ENCODE results near the gene NEU4. TPM values are rescaled to one million over a fixed set of nuclear protein-coding genes. Genes with fewer than 3 reads are reported as not detected.

The NEU4 gene
- total RNA-seq, 1 experiment from 2014 or later, result not detected

DNA sequence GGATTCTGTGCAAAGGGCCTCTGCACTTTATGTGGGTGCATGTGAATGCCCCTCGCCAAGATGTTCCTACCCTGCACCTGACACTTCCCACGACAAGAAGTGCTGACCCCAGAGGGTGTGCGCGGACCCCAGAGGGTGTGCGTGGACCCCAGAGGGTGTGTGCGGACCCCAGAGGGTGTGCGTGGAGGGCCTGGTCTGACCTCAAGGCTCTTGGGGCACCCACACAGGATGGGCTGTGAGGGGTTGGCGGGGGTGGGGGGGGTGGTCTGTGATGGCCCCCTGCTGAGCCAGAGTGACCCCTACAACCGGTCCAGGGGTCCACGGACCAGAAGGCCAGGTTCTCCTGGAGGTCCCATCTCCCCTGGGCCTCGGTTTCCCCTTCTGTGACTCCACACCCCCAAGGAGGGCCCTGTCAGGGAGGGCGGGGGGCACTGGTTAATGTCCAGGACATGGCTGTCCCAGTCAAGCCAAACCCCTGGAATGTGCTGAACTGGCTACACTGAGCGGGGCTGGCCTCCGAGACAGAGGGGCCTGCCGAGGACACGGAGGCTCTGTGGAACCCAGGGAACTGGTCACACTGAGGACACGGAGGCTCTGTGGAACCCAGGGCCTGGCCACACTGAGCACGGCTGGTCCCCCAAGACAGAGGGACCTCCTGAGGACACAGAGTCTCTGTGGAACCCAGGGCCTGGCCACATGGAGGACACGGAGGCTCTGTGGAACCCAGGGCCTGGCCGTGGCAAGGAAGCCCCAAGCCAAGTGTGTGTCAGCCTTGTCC, 3.1 kb downstream of the NEU4 start:
- BruUV-seq (replicated peaks), result no TSS peak
- ChIA-PET POLR2A (no interaction called here), CTCF (interaction anchor here (0.7 kb wide), 1 partner anchor 109 kb away, joined by 3 read pairs; no protein-coding TSS in a partner anchor)
- no peak overlapping the region for H3K27ac Mint-ChIP-seq (ENCODE audit: low read depth, unreplicated experiment)
- TF ChIP-seq, protein P1, sequence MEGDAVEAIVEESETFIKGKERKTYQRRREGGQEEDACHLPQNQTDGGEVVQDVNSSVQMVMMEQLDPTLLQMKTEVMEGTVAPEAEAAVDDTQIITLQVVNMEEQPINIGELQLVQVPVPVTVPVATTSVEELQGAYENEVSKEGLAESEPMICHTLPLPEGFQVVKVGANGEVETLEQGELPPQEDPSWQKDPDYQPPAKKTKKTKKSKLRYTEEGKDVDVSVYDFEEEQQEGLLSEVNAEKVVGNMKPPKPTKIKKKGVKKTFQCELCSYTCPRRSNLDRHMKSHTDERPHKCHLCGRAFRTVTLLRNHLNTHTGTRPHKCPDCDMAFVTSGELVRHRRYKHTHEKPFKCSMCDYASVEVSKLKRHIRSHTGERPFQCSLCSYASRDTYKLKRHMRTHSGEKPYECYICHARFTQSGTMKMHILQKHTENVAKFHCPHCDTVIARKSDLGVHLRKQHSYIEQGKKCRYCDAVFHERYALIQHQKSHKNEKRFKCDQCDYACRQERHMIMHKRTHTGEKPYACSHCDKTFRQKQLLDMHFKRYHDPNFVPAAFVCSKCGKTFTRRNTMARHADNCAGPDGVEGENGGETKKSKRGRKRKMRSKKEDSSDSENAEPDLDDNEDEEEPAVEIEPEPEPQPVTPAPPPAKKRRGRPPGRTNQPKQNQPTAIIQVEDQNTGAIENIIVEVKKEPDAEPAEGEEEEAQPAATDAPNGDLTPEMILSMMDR (IDR thresholded peaks at IDR 0.05; ENCODE audit: unreplicated experiment), result no peak
- no peak overlapping the region for H3K4me3 Mint-ChIP-seq (ENCODE audit: unreplicated experiment)
- H3K9me3 Mint-ChIP-seq (ENCODE audit: unreplicated experiment), result no peaks in the 10 kb centered on the region
- no peaks in the 10 kb centered on the region for H3K4me1 Mint-ChIP-seq (ENCODE audit: insufficient read depth, unreplicated experiment)
- intact Hi-C loops (cut with micrococcal nuclease), result no loop called here
- no peak for DNase-seq (ENCODE audit: unreplicated experiment)
- H3K36me3 Mint-ChIP-seq (ENCODE audit: insufficient read depth, unreplicated experiment), result no peaks in the 10 kb centered on the region
- H3K27me3 Mint-ChIP-seq (ENCODE audit: insufficient read depth, unreplicated experiment), result peaks cover 11% of the 10 kb centered on the region

DNA sequence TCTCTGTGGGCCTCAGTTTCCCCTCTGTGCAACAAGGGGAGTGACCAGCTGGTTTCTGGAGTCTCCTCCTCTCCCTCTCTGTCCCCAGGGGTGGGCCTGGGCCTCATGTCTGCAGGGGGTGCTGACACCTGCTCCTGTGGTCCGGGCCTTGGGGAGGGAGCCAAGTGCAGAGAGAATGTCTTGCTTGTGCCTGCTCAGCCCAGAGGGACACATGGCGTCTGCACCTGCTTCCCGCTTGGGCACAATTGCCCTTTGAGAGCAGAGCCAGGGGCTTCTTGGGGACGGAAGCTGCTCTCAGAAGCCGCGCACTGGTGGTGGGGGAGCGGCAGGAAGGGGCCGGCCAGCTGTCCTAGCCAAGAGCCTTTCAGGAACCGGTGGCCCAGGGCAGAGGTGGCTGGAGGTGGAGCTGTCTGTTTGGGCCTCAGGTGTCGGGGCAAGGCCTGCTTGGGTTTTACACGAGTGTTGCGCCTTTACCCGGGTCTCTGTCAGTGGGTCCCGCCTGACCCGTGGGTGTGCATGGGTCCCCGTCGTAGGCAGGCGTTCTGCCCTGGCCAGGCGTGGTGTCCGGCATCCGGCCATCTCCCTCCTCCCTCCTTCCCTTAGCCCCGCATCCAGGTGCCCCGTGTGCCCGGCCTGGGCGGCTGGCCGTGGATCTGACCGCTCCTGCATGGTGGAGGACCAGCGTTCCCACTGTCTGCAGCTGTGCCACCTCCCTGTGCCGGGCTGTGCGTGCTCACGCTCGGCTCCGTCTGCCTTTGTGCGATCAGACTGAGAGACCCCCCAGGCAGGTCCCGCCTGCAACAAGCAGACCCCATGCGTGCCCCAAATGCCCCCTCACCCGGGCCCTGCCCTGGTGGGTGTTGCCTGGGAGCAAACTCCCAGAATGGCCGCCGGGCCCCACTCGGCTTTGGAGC, 4.0 kb downstream of the NEU4 start:
- Mint-ChIP-seq H3K36me3 (ENCODE audit: insufficient read depth, unreplicated experiment) (no peaks in the 10 kb centered on the region), H3K9me3 (ENCODE audit: unreplicated experiment) (no peaks in the 10 kb centered on the region), H3K4me1 (ENCODE audit: insufficient read depth, unreplicated experiment) (no peaks in the 10 kb centered on the region), H3K4me3 (ENCODE audit: unreplicated experiment) (no peak overlapping the region), H3K27ac (ENCODE audit: low read depth, unreplicated experiment) (no peak overlapping the region), H3K27me3 (ENCODE audit: insufficient read depth, unreplicated experiment) (peaks cover 11% of the 10 kb centered on the region)
- intact Hi-C loops (cut with micrococcal nuclease), result no loop called here
- ChIA-PET POLR2A (no interaction called here), CTCF (interaction anchor here (0.7 kb wide), 1 partner anchor 110 kb away, joined by 3 read pairs; no protein-coding TSS in a partner anchor)
- DNase-seq (ENCODE audit: unreplicated experiment), result no peak
- TF ChIP-seq, protein P1 (IDR thresholded peaks at IDR 0.05; ENCODE audit: unreplicated experiment), result no peak
- BruUV-seq (replicated peaks), result no TSS peak

DNA sequence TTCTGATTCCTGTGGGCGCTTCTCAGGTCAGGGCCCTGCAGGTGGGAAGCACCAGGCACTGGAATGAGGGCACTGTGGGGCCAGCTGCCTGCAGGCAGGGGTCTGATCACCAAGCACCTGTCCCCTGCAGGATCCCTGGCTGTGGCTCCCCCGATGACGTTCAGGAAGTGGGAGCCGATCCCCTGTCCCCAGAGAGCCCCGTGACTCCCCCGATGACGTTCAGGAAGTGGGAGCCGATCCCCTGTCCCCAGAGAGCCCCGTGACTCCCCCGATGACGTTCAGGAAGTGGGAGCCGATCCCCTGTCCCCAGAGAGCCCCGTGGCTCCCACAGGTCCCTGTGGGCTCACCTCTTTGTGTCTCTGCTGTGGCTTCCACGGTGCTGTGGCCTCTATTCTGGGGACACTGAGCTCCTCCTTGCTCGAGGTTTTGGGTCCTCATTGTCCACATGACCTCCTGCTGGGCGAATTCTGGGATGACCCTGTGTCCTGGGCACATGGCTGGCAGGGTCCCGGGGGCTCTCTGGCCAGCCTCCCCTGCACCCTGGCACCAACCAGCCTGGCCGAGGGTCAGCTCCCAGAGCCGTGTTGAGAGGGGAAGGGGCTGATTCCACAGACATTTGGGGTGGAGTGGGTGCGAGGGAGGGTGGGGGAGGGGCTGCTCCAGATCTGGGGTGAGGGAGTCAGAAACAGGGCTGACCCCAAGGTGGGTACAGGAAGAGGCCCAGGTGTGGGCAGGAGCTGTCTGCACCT, 4.8 kb downstream of the NEU4 start:
- TF ChIP-seq, protein P1 (IDR thresholded peaks at IDR 0.05; ENCODE audit: unreplicated experiment), result no peak
- no TSS peak for BruUV-seq (replicated peaks)
- no peak overlapping the region for H3K4me3 Mint-ChIP-seq (ENCODE audit: unreplicated experiment)
- CTCF ChIA-PET, result no interaction called here
- H3K36me3 Mint-ChIP-seq (ENCODE audit: insufficient read depth, unreplicated experiment), result no peaks in the 10 kb centered on the region
- no peak for DNase-seq (ENCODE audit: unreplicated experiment)
- no peak overlapping the region for H3K27ac Mint-ChIP-seq (ENCODE audit: low read depth, unreplicated experiment)
- POLR2A ChIA-PET, result no interaction called here
- no peaks in the 10 kb centered on the region for H3K9me3 Mint-ChIP-seq (ENCODE audit: unreplicated experiment)
- H3K27me3 Mint-ChIP-seq (ENCODE audit: insufficient read depth, unreplicated experiment), result peaks cover 11% of the 10 kb centered on the region
- intact Hi-C loops (cut with micrococcal nuclease), result no loop called here
- H3K4me1 Mint-ChIP-seq (ENCODE audit: insufficient read depth, unreplicated experiment), result no peaks in the 10 kb centered on the region

DNA sequence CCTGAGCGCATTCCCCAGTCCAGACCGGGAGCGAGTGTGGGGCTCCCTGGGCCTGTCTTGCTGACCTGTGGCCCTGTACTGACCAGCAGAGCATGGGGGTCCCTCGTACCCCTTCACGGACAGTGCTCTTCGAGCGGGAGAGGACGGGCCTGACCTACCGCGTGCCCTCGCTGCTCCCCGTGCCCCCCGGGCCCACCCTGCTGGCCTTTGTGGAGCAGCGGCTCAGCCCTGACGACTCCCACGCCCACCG, 5.3 kb downstream of the NEU4 start:
- intact Hi-C loops (cut with micrococcal nuclease), result no loop called here
- DNase-seq (ENCODE audit: unreplicated experiment), result no peak
- peaks cover 11% of the 10 kb centered on the region for H3K27me3 Mint-ChIP-seq (ENCODE audit: insufficient read depth, unreplicated experiment)
- no TSS peak for BruUV-seq (replicated peaks)
- ChIA-PET POLR2A (no interaction called here), CTCF (no interaction called here)
- no peaks in the 10 kb centered on the region for H3K36me3 Mint-ChIP-seq (ENCODE audit: insufficient read depth, unreplicated experiment)
- no peaks in the 10 kb centered on the region for H3K9me3 Mint-ChIP-seq (ENCODE audit: unreplicated experiment)
- no peaks in the 10 kb centered on the region for H3K4me1 Mint-ChIP-seq (ENCODE audit: insufficient read depth, unreplicated experiment)
- H3K27ac Mint-ChIP-seq (ENCODE audit: low read depth, unreplicated experiment), result no peak overlapping the region
- H3K4me3 Mint-ChIP-seq (ENCODE audit: unreplicated experiment), result no peak overlapping the region
- TF ChIP-seq, protein P1 (IDR thresholded peaks at IDR 0.05; ENCODE audit: unreplicated experiment), result no peak
